BJ (cell line): ENCODE data around the gene TSPAN14. TPM values are rescaled to one million over a fixed set of nuclear protein-coding genes. Genes with fewer than 3 reads are reported as not detected.

Experiments used
- CTCF ChIA-PET: fragments of 350-600 bp; formaldehyde crosslinking; extraction: SDS; loops from one replicate; lab custom pipeline; 2021; ENCODE audit warnings: antibody characterized with exemption, inconsistent platforms; lab: Yijun Ruan, JAX
- POLR2A ChIA-PET: fragments of 300-600 bp; sonication (Branson Sonifier 250); formaldehyde crosslinking; extraction: SDS; loops from one replicate; lab custom pipeline; 2021; ENCODE audit warnings: antibody characterized with exemption; lab: Charles Lee
- DNase-seq: peaks from one replicate; pipeline ENCODE4 v3.0.0-alpha.2; 2011; ENCODE audit warnings: low read depth
- H3K27me3 ChIP-seq: 2 replicates; pipeline ENCODE4 v1.6.0; 2011; ENCODE audit warnings: low read length; ENCODE audit not compliant: control insufficient read depth, insufficient read depth
- H3K36me3 ChIP-seq: 2 replicates; pipeline ENCODE4 v1.5.1; 2011; ENCODE audit warnings: low read length; ENCODE audit not compliant: control insufficient read depth, insufficient read depth
- H3K4me3 ChIP-seq: 2 replicates; pipeline ENCODE4 v1.5.1; 2011; ENCODE audit warnings: low read depth, mild to moderate bottlenecking, control low read depth, low read length
- CTCF ChIP-seq: IDR thresholded peaks from 2 replicates; pipeline ENCODE4 v1.5.1; 2011; ENCODE audit warnings: low read depth, mild to moderate bottlenecking, control low read depth, inconsistent platforms, low read length, moderate library complexity; ENCODE audit not compliant: insufficient read depth
- polyA plus RNA-seq: library from polyadenylated mRNA; depleted of rRNA; stranded (reverse); fragments of >200 nt; gene quantifications from 2 replicates; pipeline ENCODE4 v1.2.3, GENCODE V29; 2011

TSPAN14 gene
- polyA plus RNA-seq, 1 experiment: 33.3 TPM

- 0 out of 2 replicates have a peak, but pooled peaks cover 4% of the 10 kb centered on the region for H3K36me3 ChIP-seq
- DNase-seq: no peak
- no peak for TF ChIP-seq CTCF
- ChIA-PET CTCF (interaction anchor here (1.1 to 1.8 kb wide), 3 partner anchors 14 to 51 kb away, joined by 3 to 5 read pairs (median 3); no protein-coding TSS in a partner anchor), POLR2A (no interaction called here)
- H3K27me3 ChIP-seq: no peaks in the 10 kb centered on the region
- no peak overlapping the region for H3K4me3 ChIP-seq
These were observed 69.7 kb downstream of the TSPAN14 start for GRCh38 chr10:80523773-80524172.

DNA sequence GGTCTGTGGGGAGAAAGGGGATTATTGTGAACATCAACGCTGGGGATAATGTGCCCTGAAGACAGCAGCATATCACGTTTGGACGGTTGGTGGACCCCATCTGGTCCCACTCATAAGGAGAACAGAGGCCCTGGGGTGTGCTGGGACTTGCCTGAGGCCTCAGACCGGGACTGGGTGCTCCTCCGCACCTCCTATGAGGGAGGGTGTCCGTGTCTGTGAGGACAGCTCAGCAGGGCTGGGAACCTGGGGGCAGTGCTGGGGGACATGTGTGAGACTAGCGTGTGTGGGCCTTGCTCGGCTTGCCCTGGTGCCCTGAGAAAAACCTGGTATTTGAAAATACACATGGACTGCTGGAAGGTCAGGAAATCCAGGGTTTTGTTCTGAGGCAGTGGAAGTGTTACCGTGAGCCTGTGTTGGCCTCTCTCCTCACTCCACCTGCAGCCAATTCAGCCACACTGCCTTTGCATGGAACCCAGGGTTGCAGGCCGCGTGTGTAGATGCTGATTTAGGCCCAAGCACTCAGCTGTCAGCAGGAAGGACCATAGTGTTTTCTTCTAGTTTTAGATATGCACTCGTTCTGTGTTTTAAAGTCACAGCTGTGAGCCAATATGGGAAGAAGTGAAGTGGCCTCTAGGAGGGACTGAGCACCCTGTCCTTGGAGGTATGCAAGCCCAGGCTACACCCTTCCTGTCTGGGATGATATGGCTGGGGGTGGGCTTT lies 70.2 kb downstream of the TSPAN14 start:
- CTCF ChIA-PET: interaction anchor here (1.1 to 1.8 kb wide), 3 partner anchors 15 to 52 kb away, joined by 3 to 5 read pairs (median 3); no protein-coding TSS in a partner anchor
- no peak for TF ChIP-seq CTCF

GRCh38 chr10:80526218-80526617 lies 72.1 kb downstream of the TSPAN14 start:
- Histone ChIP-seq H3K36me3 (no peaks in the 10 kb centered on the region), H3K27me3 (no peaks in the 10 kb centered on the region), H3K4me3 (no peak overlapping the region)
- POLR2A ChIA-PET: no interaction called here
- CTCF ChIA-PET: interaction anchor here (1.2 to 1.4 kb wide), 2 partner anchors 20 to 137 kb away, joined by 4 to 6 read pairs; no protein-coding TSS in a partner anchor
- no peak for TF ChIP-seq CTCF
- no peak for DNase-seq

More for the DNA sequence above, 70.2 kb downstream of the TSPAN14 start:
- Histone ChIP-seq H3K36me3 (0 out of 2 replicates have a peak, but pooled peaks cover 4% of the 10 kb centered on the region), H3K27me3 (no peaks in the 10 kb centered on the region), H3K4me3 (no peak overlapping the region)
- no peak for DNase-seq
- POLR2A ChIA-PET: no interaction called here

DNA sequence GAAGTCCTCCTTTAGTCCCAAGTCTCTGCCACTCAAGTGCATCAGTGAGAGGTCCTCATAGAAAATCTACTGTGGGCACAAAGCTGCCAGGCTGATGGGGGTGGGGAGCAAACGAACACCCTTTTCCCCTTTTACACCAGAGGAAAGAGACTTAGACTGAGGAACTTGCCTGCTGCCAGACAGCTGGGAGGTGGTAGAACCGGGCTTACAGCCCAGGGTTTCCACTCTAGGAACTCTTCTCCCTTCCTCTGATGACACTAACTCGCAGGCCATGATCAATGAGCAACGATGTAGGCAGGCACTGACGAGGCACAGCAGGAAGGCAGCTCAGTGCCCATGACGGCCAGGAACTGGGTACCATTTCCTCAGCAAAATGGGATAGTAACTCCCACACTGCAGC lies 72.6 kb downstream of the TSPAN14 start:
- POLR2A ChIA-PET: no interaction called here
- CTCF ChIA-PET: interaction anchor here (1.2 to 1.4 kb wide), 2 partner anchors 21 to 136 kb away, joined by 4 to 6 read pairs; no protein-coding TSS in a partner anchor
- no peak for TF ChIP-seq CTCF
- Histone ChIP-seq H3K36me3 (no peaks in the 10 kb centered on the region), H3K27me3 (no peaks in the 10 kb centered on the region), H3K4me3 (no peak overlapping the region)
- no peak for DNase-seq

GRCh38 chr10:80528185-80528700 lies 74.1 kb downstream of the TSPAN14 start:
- POLR2A ChIA-PET: no interaction called here
- Histone ChIP-seq H3K27me3 (no peaks in the 10 kb centered on the region), H3K36me3 (no peaks in the 10 kb centered on the region), H3K4me3 (no peak overlapping the region)
- TF ChIP-seq CTCF: no peak
- CTCF ChIA-PET: interaction anchor here (2.2 kb wide), 1 partner anchor 84 kb away, joined by 7 read pairs; no protein-coding TSS in a partner anchor
- DNase-seq: no peak
